Right lobe of liver (tissue), 4 donors: ENCODE results near the gene PCDHGB1.

Experiments used
- POLR2A ChIP-seq: fragments of 450-650 bp; IDR thresholded peaks from one replicate; pipeline ENCODE4 v1.6.1; 2017; ENCODE audit warnings: antibody characterized with exemption, mild to moderate bottlenecking
- TF ChIP-seq, protein P1 (sequence below), 4 donors: fragments of 200-600 bp in 3 of 4; fragments of 450-650 bp in 1 of 4; IDR thresholded peaks; one replicate each; pipeline versions ENCODE4 v1.5.1 to v1.8.0; 2016 to 2022; ENCODE audit warnings: antibody characterized with exemption in 4 of 4, mild to moderate bottlenecking in 2 of 4
- donor health status: DM: no; HTN: no; CAD: no.
- donor health status: DM: no; HTN: no; CAD: no.
- donor health status: DM: no; HTN: yes; CAD: no.

DNA sequence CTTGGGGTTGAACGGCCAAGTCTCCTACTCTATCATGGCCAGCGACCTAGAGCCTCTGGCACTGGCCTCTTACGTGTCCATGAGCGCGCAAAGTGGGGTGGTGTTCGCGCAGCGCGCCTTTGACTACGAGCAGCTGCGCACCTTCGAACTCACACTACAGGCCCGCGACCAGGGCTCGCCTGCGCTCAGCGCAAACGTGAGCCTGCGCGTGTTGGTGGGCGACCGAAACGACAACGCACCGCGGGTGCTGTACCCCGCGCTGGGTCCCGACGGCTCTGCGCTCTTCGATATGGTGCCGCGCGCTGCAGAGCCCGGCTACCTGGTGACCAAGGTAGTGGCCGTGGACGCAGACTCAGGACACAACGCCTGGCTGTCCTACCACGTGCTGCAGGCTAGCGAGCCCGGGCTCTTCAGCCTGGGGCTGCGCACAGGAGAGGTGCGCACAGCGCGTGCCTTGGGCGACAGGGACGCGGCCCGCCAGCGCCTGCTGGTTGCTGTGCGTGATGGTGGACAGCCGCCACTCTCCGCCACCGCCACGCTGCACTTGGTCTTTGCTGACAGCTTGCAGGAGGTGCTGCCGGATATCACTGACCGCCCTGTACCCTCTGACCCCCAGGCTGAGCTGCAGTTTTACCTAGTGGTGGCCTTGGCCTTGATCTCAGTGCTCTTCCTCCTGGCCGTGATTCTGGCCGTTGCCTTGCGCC is 49.8 kb downstream of the PCDHGB1 start:
- TF ChIP-seq, protein P1, sequence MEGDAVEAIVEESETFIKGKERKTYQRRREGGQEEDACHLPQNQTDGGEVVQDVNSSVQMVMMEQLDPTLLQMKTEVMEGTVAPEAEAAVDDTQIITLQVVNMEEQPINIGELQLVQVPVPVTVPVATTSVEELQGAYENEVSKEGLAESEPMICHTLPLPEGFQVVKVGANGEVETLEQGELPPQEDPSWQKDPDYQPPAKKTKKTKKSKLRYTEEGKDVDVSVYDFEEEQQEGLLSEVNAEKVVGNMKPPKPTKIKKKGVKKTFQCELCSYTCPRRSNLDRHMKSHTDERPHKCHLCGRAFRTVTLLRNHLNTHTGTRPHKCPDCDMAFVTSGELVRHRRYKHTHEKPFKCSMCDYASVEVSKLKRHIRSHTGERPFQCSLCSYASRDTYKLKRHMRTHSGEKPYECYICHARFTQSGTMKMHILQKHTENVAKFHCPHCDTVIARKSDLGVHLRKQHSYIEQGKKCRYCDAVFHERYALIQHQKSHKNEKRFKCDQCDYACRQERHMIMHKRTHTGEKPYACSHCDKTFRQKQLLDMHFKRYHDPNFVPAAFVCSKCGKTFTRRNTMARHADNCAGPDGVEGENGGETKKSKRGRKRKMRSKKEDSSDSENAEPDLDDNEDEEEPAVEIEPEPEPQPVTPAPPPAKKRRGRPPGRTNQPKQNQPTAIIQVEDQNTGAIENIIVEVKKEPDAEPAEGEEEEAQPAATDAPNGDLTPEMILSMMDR (IDR thresholded peaks at IDR 0.05), result no peak
- TF ChIP-seq POLR2A, result no peak
